Heart left ventricle (tissue), 16 donors: Measurements from ENCODE around the gene ETFB. TPM values are rescaled to one million over a fixed set of nuclear protein-coding genes. Genes with fewer than 3 reads are reported as not detected.

Experiments used
- ATAC-seq, 4 donors: fragments of 200-7000 bp; cut with Tn5 transposase; one replicate each; pipeline ENCODE4 v1.9.1; 2020 to 2022; ENCODE audit warnings: moderate library complexity in 4 of 4, mild to moderate bottlenecking in 3 of 4, moderate number of reproducible peaks in 1 of 4
- DNase-seq, 5 donors: peaks; one replicate each; pipeline ENCODE4 v3.0.0-alpha.2; 2020
- H3K27ac ChIP-seq, 12 donors: fragments of 200-600 bp; sonication (generic) in 4 of 12; one replicate each; pipeline versions ENCODE4 v1.5.0 to v1.8.0; 2016 to 2022; ENCODE audit warnings: mild to moderate bottlenecking in 2 of 12
- H3K27me3 ChIP-seq, 9 donors: fragments of 200-600 bp; sonication (generic) in 2 of 9; one replicate each; pipeline versions ENCODE4 v1.5.1 to v1.8.0; 2016 to 2022; ENCODE audit warnings: mild to moderate bottlenecking in 3 of 9
- H3K36me3 ChIP-seq, 9 donors: fragments of 200-600 bp; sonication (generic) in 2 of 9; one replicate each; pipeline versions ENCODE4 v1.5.0 to v1.8.0; 2018 to 2022; ENCODE audit warnings: mild to moderate bottlenecking in 2 of 9
- H3K4me1 ChIP-seq, 12 donors: fragments of 200-600 bp; sonication (generic) in 4 of 12; one replicate each; pipeline versions ENCODE4 v1.5.0 to v1.8.0; 2016 to 2022; ENCODE audit warnings: mild to moderate bottlenecking in 3 of 12
- H3K4me3 ChIP-seq, 12 donors: fragments of 200-600 bp; sonication (generic) in 4 of 12; one replicate each; pipeline versions ENCODE4 v1.5.0 to v1.8.0; 2017 to 2022; ENCODE audit warnings: mild to moderate bottlenecking in 9 of 12, moderate library complexity in 4 of 12
- H3K9me3 ChIP-seq, 12 donors: fragments of 200-600 bp; sonication (generic) in 4 of 12; one replicate each; pipeline versions ENCODE4 v1.5.0 to v1.8.0; 2016 to 2022; ENCODE audit warnings: mild to moderate bottlenecking in 1 of 12
- POLR2A ChIP-seq, 2 donors: fragments of 450-650 bp; IDR thresholded peaks; one replicate each; pipeline ENCODE4 v1.6.1; 2017; ENCODE audit warnings: antibody characterized with exemption in 2 of 2, mild to moderate bottlenecking in 2 of 2, moderate library complexity in 2 of 2
- WGBS, 4 donors: extraction: QIAGEN DNeasy Blood & Tissue Kit in 2 of 4; methylation state at CpG; one replicate each; pipeline versions ENCODE4 v1.1.5 to v1.1.7; 2013 to 2018; 5-methylcytosine and 5-hydroxymethylcytosine counted together
- intact Hi-C, 10 donors: fragments of 100-400 bp; cut with DNase I; formaldehyde crosslinking; loops; one replicate each; pipeline versions ENCODE4 v1.11.1 to v1.14.2; 2022
- polyA plus RNA-seq, 2 donors: library from polyadenylated mRNA; stranded (reverse); fragments of 200-250 nt; gene quantifications; one replicate each; pipeline ENCODE4 v1.2.3, GENCODE V29; 2013
- total RNA-seq, 9 donors: library from RNA; depleted of rRNA in 2 of 9; stranded (reverse); fragments of >200 nt in 2 of 9; fragmentation: NEBNext Ultra II Directional in 3 of 9; extraction: Animal tissue kit (Norgen Biotek cat#: 25700) in 3 of 9; gene quantifications; one replicate each; pipeline versions ENCODE4 v1.1.0 to v1.2.4, GENCODE V29; 2016 to 2023
- TF ChIP-seq, protein P1 (sequence below), 12 donors: fragments of 200-600 bp; sonication (generic) in 4 of 12; IDR thresholded peaks; one replicate each; pipeline versions ENCODE4 v1.5.0 to v1.8.0; 2018 to 2022; ENCODE audit warnings: antibody characterized with exemption in 12 of 12, mild to moderate bottlenecking in 5 of 12
- donor health status: ischemic (EF 13 %, LVEDD 7.1; RV severe dilation, severe dysfunction).
- donor health status: healthy with polysubstance abuse.
- donor health status: DM: no; HTN: yes; CAD: no.
- donor health status: DM: no; HTN: no; CAD: no.
- donor health status: ischemic (EF 25% LVEDD 6.9; RV normal size, moderate dysfunction).
- donor health status: ischemic (EF 25% LVEDD 5.7; RV mildly dilated, moderate dysfunction).
- donor health status: healthy.
- donor health status: DM: yes; HTN: yes; CAD: no.
- donor health status: ischemic (EF 35%, LVEDD 5.7; RV mildly dilated, moderate dysfunction).
- donor health status: nonischemic (EF 11% LVEDD 7.7; RV severe dilation, severe dysfunction).
- donor health status: DM: yes; HTN: yes; CAD: no.
- donor health status: PGD.
- donor health status: ischemic (EF 29% LVEDD 5.4; RV normal size, mild dysfunction).
- donor health status: nonischemic (EF 23%, LVEDD 6.1; RV moderate dilation, normal function).

ETFB gene
- total and polyA plus RNA-seq, 11 donors: 206 to 835 (median 301) TPM

DNA sequence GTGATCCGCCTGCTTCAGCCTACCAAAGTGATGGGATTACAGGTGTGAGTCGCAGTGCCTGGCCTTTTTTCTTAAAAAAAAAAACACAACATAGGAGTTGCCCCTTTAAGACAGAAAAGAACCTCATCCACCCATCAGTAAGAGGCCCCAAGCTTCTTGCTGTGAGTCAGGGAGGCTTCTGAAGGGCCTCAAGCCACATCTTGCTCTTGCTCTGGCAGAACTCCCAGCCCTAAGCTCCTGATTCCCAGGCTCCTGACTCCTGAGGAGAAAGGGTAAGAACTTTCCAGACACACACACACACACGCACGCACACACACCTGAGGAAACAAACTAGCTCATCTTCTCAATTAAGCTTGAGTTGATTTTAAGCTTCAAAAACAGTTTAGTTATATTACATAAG, 6.9 kb downstream of the ETFB start:
- H3K4me3 ChIP-seq: no peak overlapping the region
- intact Hi-C loops: no loop called here
- DNase-seq: no peak
- H3K36me3 ChIP-seq: peaks cover 0 to 6% (median 0%) of the 10 kb centered on the region in 9 donors
- TF ChIP-seq POLR2A (IDR thresholded peaks at IDR 0.05): no peak
- TF ChIP-seq, protein P1, sequence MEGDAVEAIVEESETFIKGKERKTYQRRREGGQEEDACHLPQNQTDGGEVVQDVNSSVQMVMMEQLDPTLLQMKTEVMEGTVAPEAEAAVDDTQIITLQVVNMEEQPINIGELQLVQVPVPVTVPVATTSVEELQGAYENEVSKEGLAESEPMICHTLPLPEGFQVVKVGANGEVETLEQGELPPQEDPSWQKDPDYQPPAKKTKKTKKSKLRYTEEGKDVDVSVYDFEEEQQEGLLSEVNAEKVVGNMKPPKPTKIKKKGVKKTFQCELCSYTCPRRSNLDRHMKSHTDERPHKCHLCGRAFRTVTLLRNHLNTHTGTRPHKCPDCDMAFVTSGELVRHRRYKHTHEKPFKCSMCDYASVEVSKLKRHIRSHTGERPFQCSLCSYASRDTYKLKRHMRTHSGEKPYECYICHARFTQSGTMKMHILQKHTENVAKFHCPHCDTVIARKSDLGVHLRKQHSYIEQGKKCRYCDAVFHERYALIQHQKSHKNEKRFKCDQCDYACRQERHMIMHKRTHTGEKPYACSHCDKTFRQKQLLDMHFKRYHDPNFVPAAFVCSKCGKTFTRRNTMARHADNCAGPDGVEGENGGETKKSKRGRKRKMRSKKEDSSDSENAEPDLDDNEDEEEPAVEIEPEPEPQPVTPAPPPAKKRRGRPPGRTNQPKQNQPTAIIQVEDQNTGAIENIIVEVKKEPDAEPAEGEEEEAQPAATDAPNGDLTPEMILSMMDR (IDR thresholded peaks at IDR 0.05): no peak
- no peaks in the 10 kb centered on the region for H3K9me3 ChIP-seq
- H3K4me1 ChIP-seq: peaks cover 0 to 27% (median 7%) of the 10 kb centered on the region in 12 donors
- no peak for ATAC-seq
- H3K27ac ChIP-seq: no peak overlapping the region
- WGBS, 4 donors: 96 to 99% (median 97%) methylated on average over 4 of the region's 4 CpGs
- no peaks in the 10 kb centered on the region for H3K27me3 ChIP-seq

DNA sequence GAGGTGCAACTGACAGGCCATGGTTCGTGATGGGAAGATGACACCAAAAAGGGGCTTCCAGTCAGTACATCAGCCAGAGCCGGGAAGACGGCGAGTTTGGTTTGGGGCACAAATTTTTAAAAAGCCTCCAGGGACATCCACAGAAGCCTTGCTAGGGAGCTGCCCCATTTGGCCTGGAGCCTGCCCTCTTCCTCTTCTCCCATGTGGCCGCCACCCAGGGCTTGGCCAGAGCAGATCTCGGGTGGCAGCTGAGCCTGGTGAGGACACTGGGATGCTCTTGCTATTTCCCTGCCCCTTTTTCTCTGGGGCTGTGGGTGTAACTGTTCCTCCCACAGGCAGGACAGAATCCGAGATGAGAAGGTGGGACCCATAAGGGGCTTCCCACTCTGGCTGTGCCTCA, 8.2 kb downstream of the ETFB start:
- DNase-seq (no peak), ATAC-seq (no peak)
- no peak overlapping the region for H3K27ac ChIP-seq
- H3K4me3 ChIP-seq: no peak overlapping the region
- H3K27me3 ChIP-seq: no peaks in the 10 kb centered on the region
- intact Hi-C loops: no loop called here
- WGBS, 4 donors: 79 to 87% (median 84%) methylated on average over 7 of the region's 7 CpGs
- TF ChIP-seq, protein P1 (IDR thresholded peaks at IDR 0.05): no peak
- TF ChIP-seq POLR2A (IDR thresholded peaks at IDR 0.05): no peak
- peaks cover 0 to 18% (median 2%) of the 10 kb centered on the region in 12 donors for H3K4me1 ChIP-seq
- H3K36me3 ChIP-seq: peaks cover 0 to 6% (median under 1%) of the 10 kb centered on the region in 9 donors
- H3K9me3 ChIP-seq: no peaks in the 10 kb centered on the region

- peaks cover 0 to 23% (median 15%) of the 10 kb centered on the region in 9 donors for H3K36me3 ChIP-seq
- TF ChIP-seq POLR2A (IDR thresholded peaks at IDR 0.05): no peak
- TF ChIP-seq, protein P1 (IDR thresholded peaks at IDR 0.05): no peak
- DNase-seq (no peak), ATAC-seq (no peak)
- H3K27ac ChIP-seq: no peak overlapping the region
- no peak overlapping the region for H3K4me3 ChIP-seq
- 96 to 98% (median 97%) methylated on average over 10 of the region's 10 CpGs for WGBS, 4 donors
- intact Hi-C loops: no loop called here
- no peaks in the 10 kb centered on the region for H3K27me3 ChIP-seq
- peaks cover 0 to 10% (median 0%) of the 10 kb centered on the region in 12 donors for H3K4me1 ChIP-seq
- H3K9me3 ChIP-seq: no peaks in the 10 kb centered on the region
Measured at GRCh38 chr19:51356159-51356801, 9.9 kb downstream of the ETFB start.

DNA sequence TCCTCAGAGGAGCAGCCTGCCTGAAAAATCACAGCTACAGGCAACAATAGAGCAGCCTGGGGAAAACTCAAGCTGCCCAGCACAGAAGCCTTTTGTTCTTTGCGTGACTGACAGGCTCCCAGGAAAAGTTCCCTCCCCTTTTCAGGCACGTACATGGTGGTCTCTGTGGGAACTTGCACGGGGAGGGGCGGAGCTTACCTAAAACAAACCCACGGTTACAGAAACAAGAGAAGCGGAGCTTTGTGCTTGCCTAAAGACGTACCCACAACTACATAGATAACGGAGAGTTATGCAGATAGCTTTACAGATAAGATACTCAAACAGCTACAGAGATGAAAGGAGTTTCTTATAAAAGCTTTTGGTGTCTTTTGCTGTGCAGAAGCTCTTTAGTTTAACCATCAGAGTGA, 11.4 kb downstream of the ETFB start:
- Histone ChIP-seq H3K27me3 (no peaks in the 10 kb centered on the region), H3K27ac (no peak overlapping the region), H3K36me3 (peaks cover 0 to 38% (median 31%) of the 10 kb centered on the region in 9 donors), H3K4me1 (peaks cover 0 to 10% (median 0%) of the 10 kb centered on the region in 12 donors), H3K4me3 (no peak overlapping the region), H3K9me3 (no peaks in the 10 kb centered on the region)
- 43 to 69% (median 55%) methylated on average over 8 of the region's 8 CpGs for WGBS, 4 donors
- no peak for TF ChIP-seq POLR2A (IDR thresholded peaks at IDR 0.05)
- TF ChIP-seq, protein P1 (IDR thresholded peaks at IDR 0.05): no peak
- no peak for DNase-seq
- no peak for ATAC-seq
- intact Hi-C loops: no loop called here
